GM12878 (cell line): ENCODE measurements around the gene COL5A3. TPM values are rescaled to one million over a fixed set of nuclear protein-coding genes. Genes with fewer than 3 reads are reported as not detected.

Experiments used
- ATAC-seq: fragments of 200-7000 bp; cut with Tn5 transposase; 3 replicates; pipeline ENCODE4 v1.9.1; 2020; ENCODE audit warnings: mild to moderate bottlenecking, moderate library complexity
- BruUV-seq: library from RNA; stranded (reverse); fragments of 400-500 nt; replicated peaks from 2 replicates; lab custom pipeline; 2021; lab: Mats Ljungman, UMichigan
- CTCF ChIA-PET: fragments of 300-600 bp; sonication (Branson Sonifier 250); formaldehyde crosslinking; extraction: SDS; loops from one replicate; lab custom pipeline; 2021; ENCODE audit warnings: inconsistent platforms; lab: Yijun Ruan, JAX
- POLR2A ChIA-PET: fragments of 350-600 bp; formaldehyde crosslinking; extraction: SDS; loops from one replicate; lab custom pipeline; 2021; ENCODE audit warnings: inconsistent platforms; lab: Charles Lee
- RAD21 ChIA-PET: fragments of 300-600 bp; sonication (Branson Sonifier 250); formaldehyde crosslinking; loops from one replicate; lab custom pipeline; 2023; ENCODE audit warnings: antibody characterized with exemption; ENCODE audit not compliant: unreplicated experiment; lab: Charles Lee
- SMC1A ChIA-PET: fragments of 300-600 bp; sonication (Branson Sonifier 250); formaldehyde crosslinking; loops from one replicate; lab custom pipeline; 2023; ENCODE audit not compliant: unreplicated experiment, uncharacterized antibody; lab: Charles Lee
- DNase-seq: peaks from one replicate; pipeline ENCODE4 v3.0.0-alpha.2; 2011; ENCODE audit warnings: low read depth, low spot score
- FAIRE-seq: peaks from 3 replicates; lab custom pipeline; 2011; peaks lifted over from hg19 to GRCh38; lab: Jason Lieb, UNC
- H2AFZ ChIP-seq: 2 replicates; pipeline ENCODE4 v1.6.0; 2011; ENCODE audit warnings: low read depth, low read length, control low read depth; ENCODE audit not compliant: control insufficient read depth
- H3K27ac ChIP-seq: 2 replicates; pipeline ENCODE4 v1.5.1; 2011; ENCODE audit warnings: control low read depth; ENCODE audit not compliant: control insufficient read depth, insufficient read depth
- H3K27me3 ChIP-seq, 2 experiments: replicated peaks in 1 of 2; 2 replicates each; pipeline versions ENCODE4 v1.6.0 to v1.6.1; 2011; ENCODE audit warnings: low read length in 1 of 2; ENCODE audit not compliant: control insufficient read depth in 2 of 2, insufficient read depth in 2 of 2
- H3K36me3 ChIP-seq, 2 experiments: 2 replicates each; pipeline ENCODE4 v1.5.1; 2011; ENCODE audit warnings: low read length in 1 of 2; ENCODE audit not compliant: control insufficient read depth in 2 of 2, insufficient read depth in 2 of 2
- H3K4me1 ChIP-seq: 2 replicates; pipeline ENCODE4 v1.6.1; 2011; ENCODE audit warnings: mild to moderate bottlenecking, low read length, moderate library complexity, mixed read lengths; ENCODE audit not compliant: control insufficient read depth, insufficient read depth
- H3K4me2 ChIP-seq: 2 replicates; pipeline ENCODE4 v1.6.0; 2011; ENCODE audit warnings: control low read depth; ENCODE audit not compliant: control insufficient read depth, insufficient read depth
- H3K4me3 ChIP-seq: fragments of 200-600 bp; sonication (generic); 2 replicates; pipeline ENCODE4 v1.5.1; 2016
- H3K79me2 ChIP-seq: 2 replicates; pipeline ENCODE4 v1.6.0; 2011; ENCODE audit warnings: low read length; ENCODE audit not compliant: control insufficient read depth, insufficient read depth
- H3K9ac ChIP-seq: 2 replicates; pipeline ENCODE4 v1.8.0; 2011; ENCODE audit warnings: low read length, control low read depth, mixed read lengths; ENCODE audit not compliant: control insufficient read depth, insufficient read depth
- H3K9me3 ChIP-seq: replicated peaks from 3 replicates; pipeline ENCODE4 v1.5.1; 2011; ENCODE audit warnings: mild to moderate bottlenecking, low read length; ENCODE audit not compliant: control insufficient read depth, insufficient read depth
- H4K20me1 ChIP-seq: 2 replicates; pipeline ENCODE4 v1.6.0; 2011; ENCODE audit not compliant: control insufficient read depth, insufficient read depth
- BHLHE40 ChIP-seq, 2 experiments: fragments of 450-650 bp in 1 of 2; IDR thresholded peaks; 2 replicates each; pipeline ENCODE4 v1.6.1; 2011 to 2017; ENCODE audit warnings: low read depth in 2 of 2, borderline replicate concordance in 1 of 2, improper control_type of control experiment in 1 of 2, low read length in 1 of 2, mild to moderate bottlenecking in 1 of 2
- DPF2 ChIP-seq: fragments of 450-650 bp; IDR thresholded peaks from 2 replicates; pipeline ENCODE4 v1.6.1; 2017; ENCODE audit warnings: mild to moderate bottlenecking
- NBN ChIP-seq: fragments of 450-650 bp; IDR thresholded peaks from 2 replicates; pipeline ENCODE4 v1.6.1; 2016
- TCF7 ChIP-seq: IDR thresholded peaks from 2 replicates; pipeline ENCODE4 v1.6.1; 2014; ENCODE audit warnings: antibody characterized with exemption, borderline replicate concordance
- WGBS: methylation state at CpG from one replicate; pipeline ENCODE4 v1.1.6; 2016; ENCODE audit warnings: low lambda C conversion rate; ENCODE audit not compliant: insufficient replicate concordance, insufficient coverage; ENCODE audit errors: missing lambda C conversion rate; 5-methylcytosine and 5-hydroxymethylcytosine counted together
- in situ Hi-C: fragments of 300-500 bp; cut with MboI; formaldehyde crosslinking; loops from 9 replicates; pipeline ENCODE4 v1.14.3; 2018; ENCODE audit warnings: mixed read lengths
- intact Hi-C: fragments of 100-400 bp; cut with micrococcal nuclease; formaldehyde crosslinking; loops from one replicate; pipeline ENCODE4 v1.14.2; 2022; ENCODE audit not compliant: unreplicated experiment
- polyA plus RNA-seq, 11 experiments: library from polyadenylated mRNA; depleted of rRNA in 4 of 11; unstranded in 6 of 11; stranded (reverse) in 5 of 11; fragments of >200 nt; fragmentation: Nextera tagmentation in 4 of 11; fragmentation: Illumina TruSeq in 1 of 11; extraction: Ambion mirVana in 4 of 11; extraction: Trizol in 1 of 11; gene quantifications; 1 replicate in 1 of 11; 2 replicates in 10 of 11; pipeline versions ENCODE4 v1.2.1 to v1.2.3, GENCODE V29; 2011 to 2016; ENCODE audit warnings: inconsistent platforms in 2 of 11, missing spikeins in 2 of 11, low read depth in 1 of 11
- total RNA-seq, 4 experiments: library from RNA; depleted of rRNA in 3 of 4; stranded (reverse); fragments of >200 nt in 3 of 4; fragmentation: Illumina TruSeq in 1 of 4; extraction: Trizol in 1 of 4; gene quantifications; 2 replicates each; pipeline versions ENCODE4 v1.2.1 to v1.2.3, GENCODE V29; 2013 to 2021
- TF ChIP-seq, protein P1 (sequence below): fragments of 450-650 bp; formaldehyde crosslinking; IDR thresholded peaks from 2 replicates; pipeline ENCODE4 v1.4.0; 2020; ENCODE audit warnings: mild to moderate bottlenecking, moderate library complexity
- TF ChIP-seq, protein P2 (sequence below), 3 experiments: IDR thresholded peaks in 2 of 3; conservative IDR thresholded peaks in 1 of 3; 2 replicates each; pipeline ENCODE4 v1.5.1; 2011; ENCODE audit warnings: low read depth in 3 of 3, low read length in 3 of 3, mild to moderate bottlenecking in 3 of 3, control low read depth in 2 of 3, moderate library complexity in 2 of 3, inconsistent platforms in 1 of 3, mixed read lengths in 1 of 3; ENCODE audit not compliant: control insufficient read depth in 2 of 3, insufficient read depth in 1 of 3; ENCODE audit errors: extremely low read depth in 1 of 3
- TF ChIP-seq, protein P3 (sequence below): fragments of 150-350 bp; IDR thresholded peaks from 2 replicates; pipeline ENCODE4 v1.6.1; 2016; ENCODE audit warnings: low read depth, low read length
- TF ChIP-seq, protein P4 (sequence below): fragments of 450-650 bp; formaldehyde crosslinking; IDR thresholded peaks from 2 replicates; pipeline ENCODE4 v1.4.0; 2022; ENCODE audit warnings: mild to moderate bottlenecking, moderate library complexity

Gene COL5A3
- total and polyA plus RNA-seq, 10 of the 15 experiments (the other 5 are each of a cell fraction or from before 2014, with no cell fraction given) = under 0.01 to 8.3 (median 0.10) TPM; not detected in 2

DNA sequence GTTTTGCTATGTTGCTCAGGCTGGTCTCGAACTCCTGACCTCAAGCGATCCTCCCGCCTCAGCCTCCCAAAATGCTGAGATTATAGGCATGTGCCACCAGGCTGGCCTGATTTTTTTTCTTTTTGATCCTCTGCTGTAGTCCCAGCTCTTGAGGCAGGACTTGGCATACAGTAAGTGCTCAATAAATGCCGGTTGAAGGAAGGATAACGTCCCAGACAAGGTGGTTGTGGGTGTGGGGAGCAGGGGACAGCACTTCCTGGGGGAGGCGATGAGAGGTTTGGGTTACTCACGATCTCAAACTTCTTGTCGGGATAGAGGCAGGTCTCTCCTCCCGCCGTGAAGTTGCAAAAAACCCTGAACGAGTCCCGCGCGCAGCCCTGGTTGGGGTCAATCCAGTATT, 44.3 kb downstream of the COL5A3 start:
- no peaks in the 10 kb centered on the region for H4K20me1 ChIP-seq
- DNase-seq (no peak), ATAC-seq (no peak), FAIRE-seq (no peak)
- WGBS = 40% methylated on average over 14 of the region's 14 CpGs
- no peaks in the 10 kb centered on the region for H3K9me3 ChIP-seq
- no peak overlapping the region for H3K4me3 ChIP-seq
- SMC1A ChIA-PET = no interaction called here
- H3K79me2 ChIP-seq = no peaks in the 10 kb centered on the region
- CTCF ChIA-PET = no interaction called here
- H3K36me3 ChIP-seq = no peaks in the 10 kb centered on the region
- no TSS peak for BruUV-seq
- H2AFZ ChIP-seq = no peak overlapping the region
- H3K9ac ChIP-seq = no peak overlapping the region
- POLR2A ChIA-PET = no interaction called here
- in situ Hi-C loops (no loop called here), intact Hi-C loops (no loop called here)
- no peak overlapping the region for H3K27ac ChIP-seq
- RAD21 ChIA-PET = no interaction called here
- H3K4me1 ChIP-seq = no peaks in the 10 kb centered on the region
- no peaks in the 10 kb centered on the region for H3K27me3 ChIP-seq
- H3K4me2 ChIP-seq = no peak overlapping the region
- TF ChIP-seq, protein P1, sequence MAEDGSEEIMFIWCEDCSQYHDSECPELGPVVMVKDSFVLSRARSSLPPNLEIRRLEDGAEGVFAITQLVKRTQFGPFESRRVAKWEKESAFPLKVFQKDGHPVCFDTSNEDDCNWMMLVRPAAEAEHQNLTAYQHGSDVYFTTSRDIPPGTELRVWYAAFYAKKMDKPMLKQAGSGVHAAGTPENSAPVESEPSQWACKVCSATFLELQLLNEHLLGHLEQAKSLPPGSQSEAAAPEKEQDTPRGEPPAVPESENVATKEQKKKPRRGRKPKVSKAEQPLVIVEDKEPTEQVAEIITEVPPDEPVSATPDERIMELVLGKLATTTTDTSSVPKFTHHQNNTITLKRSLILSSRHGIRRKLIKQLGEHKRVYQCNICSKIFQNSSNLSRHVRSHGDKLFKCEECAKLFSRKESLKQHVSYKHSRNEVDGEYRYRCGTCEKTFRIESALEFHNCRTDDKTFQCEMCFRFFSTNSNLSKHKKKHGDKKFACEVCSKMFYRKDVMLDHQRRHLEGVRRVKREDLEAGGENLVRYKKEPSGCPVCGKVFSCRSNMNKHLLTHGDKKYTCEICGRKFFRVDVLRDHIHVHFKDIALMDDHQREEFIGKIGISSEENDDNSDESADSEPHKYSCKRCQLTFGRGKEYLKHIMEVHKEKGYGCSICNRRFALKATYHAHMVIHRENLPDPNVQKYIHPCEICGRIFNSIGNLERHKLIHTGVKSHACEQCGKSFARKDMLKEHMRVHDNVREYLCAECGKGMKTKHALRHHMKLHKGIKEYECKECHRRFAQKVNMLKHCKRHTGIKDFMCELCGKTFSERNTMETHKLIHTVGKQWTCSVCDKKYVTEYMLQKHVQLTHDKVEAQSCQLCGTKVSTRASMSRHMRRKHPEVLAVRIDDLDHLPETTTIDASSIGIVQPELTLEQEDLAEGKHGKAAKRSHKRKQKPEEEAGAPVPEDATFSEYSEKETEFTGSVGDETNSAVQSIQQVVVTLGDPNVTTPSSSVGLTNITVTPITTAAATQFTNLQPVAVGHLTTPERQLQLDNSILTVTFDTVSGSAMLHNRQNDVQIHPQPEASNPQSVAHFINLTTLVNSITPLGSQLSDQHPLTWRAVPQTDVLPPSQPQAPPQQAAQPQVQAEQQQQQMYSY (CRISPR knock-in tag) = no peak
- no peak for TF ChIP-seq TCF7
- TF ChIP-seq BHLHE40 (IDR thresholded peaks at IDR 0.05; ENCODE audit: borderline replicate concordance in 1 of 2, low read depth in 2 of 2, low read length in 1 of 2) = no peak
- TF ChIP-seq, protein P2, sequence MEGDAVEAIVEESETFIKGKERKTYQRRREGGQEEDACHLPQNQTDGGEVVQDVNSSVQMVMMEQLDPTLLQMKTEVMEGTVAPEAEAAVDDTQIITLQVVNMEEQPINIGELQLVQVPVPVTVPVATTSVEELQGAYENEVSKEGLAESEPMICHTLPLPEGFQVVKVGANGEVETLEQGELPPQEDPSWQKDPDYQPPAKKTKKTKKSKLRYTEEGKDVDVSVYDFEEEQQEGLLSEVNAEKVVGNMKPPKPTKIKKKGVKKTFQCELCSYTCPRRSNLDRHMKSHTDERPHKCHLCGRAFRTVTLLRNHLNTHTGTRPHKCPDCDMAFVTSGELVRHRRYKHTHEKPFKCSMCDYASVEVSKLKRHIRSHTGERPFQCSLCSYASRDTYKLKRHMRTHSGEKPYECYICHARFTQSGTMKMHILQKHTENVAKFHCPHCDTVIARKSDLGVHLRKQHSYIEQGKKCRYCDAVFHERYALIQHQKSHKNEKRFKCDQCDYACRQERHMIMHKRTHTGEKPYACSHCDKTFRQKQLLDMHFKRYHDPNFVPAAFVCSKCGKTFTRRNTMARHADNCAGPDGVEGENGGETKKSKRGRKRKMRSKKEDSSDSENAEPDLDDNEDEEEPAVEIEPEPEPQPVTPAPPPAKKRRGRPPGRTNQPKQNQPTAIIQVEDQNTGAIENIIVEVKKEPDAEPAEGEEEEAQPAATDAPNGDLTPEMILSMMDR (IDR thresholded peaks at IDR 0.05 in 2 of 3, conservative IDR thresholded peaks at IDR 0.05 in 1 of 3; ENCODE audit: control insufficient read depth in 2 of 3, extremely low read depth in 1 of 3, insufficient read depth in 1 of 3, low read depth in 3 of 3, low read length in 3 of 3) = no peak
- TF ChIP-seq DPF2 = no peak
- TF ChIP-seq, protein P3, sequence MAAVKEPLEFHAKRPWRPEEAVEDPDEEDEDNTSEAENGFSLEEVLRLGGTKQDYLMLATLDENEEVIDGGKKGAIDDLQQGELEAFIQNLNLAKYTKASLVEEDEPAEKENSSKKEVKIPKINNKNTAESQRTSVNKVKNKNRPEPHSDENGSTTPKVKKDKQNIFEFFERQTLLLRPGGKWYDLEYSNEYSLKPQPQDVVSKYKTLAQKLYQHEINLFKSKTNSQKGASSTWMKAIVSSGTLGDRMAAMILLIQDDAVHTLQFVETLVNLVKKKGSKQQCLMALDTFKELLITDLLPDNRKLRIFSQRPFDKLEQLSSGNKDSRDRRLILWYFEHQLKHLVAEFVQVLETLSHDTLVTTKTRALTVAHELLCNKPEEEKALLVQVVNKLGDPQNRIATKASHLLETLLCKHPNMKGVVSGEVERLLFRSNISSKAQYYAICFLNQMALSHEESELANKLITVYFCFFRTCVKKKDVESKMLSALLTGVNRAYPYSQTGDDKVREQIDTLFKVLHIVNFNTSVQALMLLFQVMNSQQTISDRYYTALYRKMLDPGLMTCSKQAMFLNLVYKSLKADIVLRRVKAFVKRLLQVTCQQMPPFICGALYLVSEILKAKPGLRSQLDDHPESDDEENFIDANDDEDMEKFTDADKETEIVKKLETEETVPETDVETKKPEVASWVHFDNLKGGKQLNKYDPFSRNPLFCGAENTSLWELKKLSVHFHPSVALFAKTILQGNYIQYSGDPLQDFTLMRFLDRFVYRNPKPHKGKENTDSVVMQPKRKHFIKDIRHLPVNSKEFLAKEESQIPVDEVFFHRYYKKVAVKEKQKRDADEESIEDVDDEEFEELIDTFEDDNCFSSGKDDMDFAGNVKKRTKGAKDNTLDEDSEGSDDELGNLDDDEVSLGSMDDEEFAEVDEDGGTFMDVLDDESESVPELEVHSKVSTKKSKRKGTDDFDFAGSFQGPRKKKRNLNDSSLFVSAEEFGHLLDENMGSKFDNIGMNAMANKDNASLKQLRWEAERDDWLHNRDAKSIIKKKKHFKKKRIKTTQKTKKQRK = no peak
- TF ChIP-seq, protein P4, sequence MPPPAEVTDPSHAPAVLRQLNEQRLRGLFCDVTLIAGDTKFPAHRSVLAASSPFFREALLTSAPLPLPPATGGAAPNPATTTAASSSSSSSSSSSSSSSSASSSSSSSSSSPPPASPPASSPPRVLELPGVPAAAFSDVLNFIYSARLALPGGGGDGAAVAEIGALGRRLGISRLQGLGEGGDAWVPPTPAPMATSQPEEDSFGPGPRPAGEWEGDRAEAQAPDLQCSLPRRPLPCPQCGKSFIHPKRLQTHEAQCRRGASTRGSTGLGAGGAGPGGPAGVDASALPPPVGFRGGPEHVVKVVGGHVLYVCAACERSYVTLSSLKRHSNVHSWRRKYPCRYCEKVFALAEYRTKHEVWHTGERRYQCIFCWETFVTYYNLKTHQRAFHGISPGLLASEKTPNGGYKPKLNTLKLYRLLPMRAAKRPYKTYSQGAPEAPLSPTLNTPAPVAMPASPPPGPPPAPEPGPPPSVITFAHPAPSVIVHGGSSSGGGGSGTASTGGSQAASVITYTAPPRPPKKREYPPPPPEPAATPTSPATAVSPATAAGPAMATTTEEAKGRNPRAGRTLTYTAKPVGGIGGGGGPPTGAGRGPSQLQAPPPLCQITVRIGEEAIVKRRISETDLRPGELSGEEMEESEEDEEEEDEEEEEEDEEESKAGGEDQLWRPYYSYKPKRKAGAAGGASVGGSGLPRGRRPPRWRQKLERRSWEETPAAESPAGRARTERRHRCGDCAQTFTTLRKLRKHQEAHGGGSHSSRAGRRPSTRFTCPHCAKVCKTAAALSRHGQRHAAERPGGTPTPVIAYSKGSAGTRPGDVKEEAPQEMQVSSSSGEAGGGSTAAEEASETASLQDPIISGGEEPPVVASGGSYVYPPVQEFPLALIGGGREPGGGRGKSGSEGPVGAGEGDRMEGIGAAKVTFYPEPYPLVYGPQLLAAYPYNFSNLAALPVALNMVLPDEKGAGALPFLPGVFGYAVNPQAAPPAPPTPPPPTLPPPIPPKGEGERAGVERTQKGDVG (CRISPR knock-in tag) = no peak
- TF ChIP-seq NBN = no peak
